ENCODE data around the gene LEPROT.

Gene LEPROT

GRCh38 chr1:65479554-65480204 lies 59.2 kb downstream of the LEPROT start:
- DNase-seq, result no peak

- no peak for DNase-seq
Observed at GRCh38 chr1:65480684-65481405, 60.4 kb downstream of the LEPROT start.

GRCh38 chr1:65483993-65484754 lies 63.7 kb downstream of the LEPROT start:
- no peak for DNase-seq
